ENCODE measurements around the gene SOX8.

SOX8 gene

DNA sequence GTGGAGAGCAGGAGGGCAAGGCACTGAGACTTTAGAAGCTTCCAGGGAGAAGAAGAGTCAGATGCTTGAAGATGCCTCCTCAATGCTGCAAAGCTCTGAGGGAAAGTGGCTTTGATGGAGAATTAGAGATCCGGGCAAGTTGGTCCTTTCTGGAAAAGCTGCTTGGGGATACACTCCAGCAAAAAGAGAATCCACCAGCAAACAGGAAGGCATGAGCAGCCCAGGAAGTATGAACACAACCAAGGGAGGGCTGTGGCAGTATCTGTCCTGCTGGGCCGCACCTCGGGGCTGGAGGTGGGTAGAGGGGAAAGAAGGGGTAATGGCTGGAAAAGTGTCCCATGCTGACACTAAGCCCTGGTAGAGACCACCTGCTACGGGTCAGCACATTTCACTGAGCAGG lies 16.1 kb upstream of the SOX8 start:
- TF ChIP-seq, protein P1, sequence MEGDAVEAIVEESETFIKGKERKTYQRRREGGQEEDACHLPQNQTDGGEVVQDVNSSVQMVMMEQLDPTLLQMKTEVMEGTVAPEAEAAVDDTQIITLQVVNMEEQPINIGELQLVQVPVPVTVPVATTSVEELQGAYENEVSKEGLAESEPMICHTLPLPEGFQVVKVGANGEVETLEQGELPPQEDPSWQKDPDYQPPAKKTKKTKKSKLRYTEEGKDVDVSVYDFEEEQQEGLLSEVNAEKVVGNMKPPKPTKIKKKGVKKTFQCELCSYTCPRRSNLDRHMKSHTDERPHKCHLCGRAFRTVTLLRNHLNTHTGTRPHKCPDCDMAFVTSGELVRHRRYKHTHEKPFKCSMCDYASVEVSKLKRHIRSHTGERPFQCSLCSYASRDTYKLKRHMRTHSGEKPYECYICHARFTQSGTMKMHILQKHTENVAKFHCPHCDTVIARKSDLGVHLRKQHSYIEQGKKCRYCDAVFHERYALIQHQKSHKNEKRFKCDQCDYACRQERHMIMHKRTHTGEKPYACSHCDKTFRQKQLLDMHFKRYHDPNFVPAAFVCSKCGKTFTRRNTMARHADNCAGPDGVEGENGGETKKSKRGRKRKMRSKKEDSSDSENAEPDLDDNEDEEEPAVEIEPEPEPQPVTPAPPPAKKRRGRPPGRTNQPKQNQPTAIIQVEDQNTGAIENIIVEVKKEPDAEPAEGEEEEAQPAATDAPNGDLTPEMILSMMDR (IDR thresholded peaks at IDR 0.05; ENCODE audit: borderline replicate concordance, control extremely low read depth, extremely low read depth, insufficient read depth, missing control alignments) = no peak
- in situ Hi-C loops (cut with MboI; ENCODE audit: low sequenced_read_pairs, unreplicated experiment) = no loop called here
- no peak for DNase-seq (ENCODE audit: low spot score)

DNA sequence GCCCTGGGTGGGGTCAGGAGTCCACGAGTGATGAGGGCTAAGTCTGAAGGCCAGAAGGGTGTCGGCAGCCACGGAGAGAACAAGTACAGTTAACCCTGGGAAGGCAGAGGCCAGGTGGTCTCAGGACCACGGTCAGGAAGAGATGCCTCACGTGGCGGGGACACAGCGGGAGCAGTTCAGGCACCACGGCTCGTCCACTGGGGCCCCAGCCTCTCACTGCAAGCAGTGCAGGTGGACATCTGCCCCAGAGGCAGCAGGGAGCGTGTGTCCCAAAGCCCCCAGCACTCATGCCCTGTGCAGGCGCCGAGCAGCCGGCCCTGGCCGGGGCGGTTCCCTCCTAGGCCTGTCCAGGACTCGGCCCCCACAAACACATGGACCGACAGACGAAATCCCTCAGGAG lies 15.5 kb upstream of the SOX8 start:
- no peak for DNase-seq (ENCODE audit: low spot score)
- in situ Hi-C loops (cut with MboI; ENCODE audit: low sequenced_read_pairs, unreplicated experiment) = no loop called here
- TF ChIP-seq, protein P1 (IDR thresholded peaks at IDR 0.05; ENCODE audit: borderline replicate concordance, control extremely low read depth, extremely low read depth, insufficient read depth, missing control alignments) = no peak

DNA sequence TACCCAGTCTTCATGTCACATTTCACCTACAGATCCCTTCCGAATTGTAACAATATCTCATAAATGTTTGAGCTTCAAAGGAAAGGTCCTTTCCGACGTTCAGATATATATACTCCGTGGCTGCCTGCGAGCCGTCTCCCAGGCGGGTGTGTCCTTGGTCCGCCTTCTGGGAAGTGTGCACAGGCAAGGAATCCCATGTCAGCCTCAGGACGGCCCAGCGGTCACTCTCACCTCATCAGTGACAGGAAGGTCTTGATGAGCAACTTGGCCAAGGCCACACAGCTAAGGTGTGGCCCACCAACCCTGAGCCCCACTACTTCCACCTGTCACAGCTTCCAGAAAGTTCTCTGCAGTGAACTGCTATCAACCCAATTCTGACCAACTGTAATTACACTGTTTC lies 15.1 kb upstream of the SOX8 start:
- TF ChIP-seq, protein P1 (IDR thresholded peaks at IDR 0.05; ENCODE audit: borderline replicate concordance, control extremely low read depth, extremely low read depth, insufficient read depth, missing control alignments) = no peak
- in situ Hi-C loops (cut with MboI; ENCODE audit: low sequenced_read_pairs, unreplicated experiment) = no loop called here
- no peak for DNase-seq (ENCODE audit: low spot score)

DNA sequence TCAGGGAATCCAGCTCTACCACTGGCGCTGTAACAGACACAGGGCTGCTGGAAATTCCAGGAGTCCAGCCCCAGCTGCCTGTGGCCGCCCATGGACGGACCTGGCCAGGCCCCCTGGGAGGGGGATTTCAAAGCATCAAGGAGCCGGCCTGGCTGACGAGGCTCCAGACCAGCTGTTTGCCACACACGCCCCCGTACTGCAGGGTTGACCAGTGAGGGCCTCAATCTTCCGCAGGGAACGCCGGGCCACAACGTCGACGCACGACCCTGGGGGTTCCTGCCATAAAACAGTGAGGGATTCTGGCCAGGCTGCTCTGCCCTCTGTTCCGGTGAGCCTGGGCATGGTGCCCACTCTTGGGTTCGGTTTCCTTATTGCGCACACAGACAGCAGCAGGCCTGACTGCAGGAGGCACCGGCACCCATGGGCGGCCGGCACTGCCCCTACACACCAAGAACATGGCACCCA lies 14.5 kb upstream of the SOX8 start:
- no peak for DNase-seq (ENCODE audit: low spot score)
- TF ChIP-seq, protein P1 (IDR thresholded peaks at IDR 0.05; ENCODE audit: borderline replicate concordance, control extremely low read depth, extremely low read depth, insufficient read depth, missing control alignments) = no peak
- in situ Hi-C loops (cut with MboI; ENCODE audit: low sequenced_read_pairs, unreplicated experiment) = no loop called here

DNA sequence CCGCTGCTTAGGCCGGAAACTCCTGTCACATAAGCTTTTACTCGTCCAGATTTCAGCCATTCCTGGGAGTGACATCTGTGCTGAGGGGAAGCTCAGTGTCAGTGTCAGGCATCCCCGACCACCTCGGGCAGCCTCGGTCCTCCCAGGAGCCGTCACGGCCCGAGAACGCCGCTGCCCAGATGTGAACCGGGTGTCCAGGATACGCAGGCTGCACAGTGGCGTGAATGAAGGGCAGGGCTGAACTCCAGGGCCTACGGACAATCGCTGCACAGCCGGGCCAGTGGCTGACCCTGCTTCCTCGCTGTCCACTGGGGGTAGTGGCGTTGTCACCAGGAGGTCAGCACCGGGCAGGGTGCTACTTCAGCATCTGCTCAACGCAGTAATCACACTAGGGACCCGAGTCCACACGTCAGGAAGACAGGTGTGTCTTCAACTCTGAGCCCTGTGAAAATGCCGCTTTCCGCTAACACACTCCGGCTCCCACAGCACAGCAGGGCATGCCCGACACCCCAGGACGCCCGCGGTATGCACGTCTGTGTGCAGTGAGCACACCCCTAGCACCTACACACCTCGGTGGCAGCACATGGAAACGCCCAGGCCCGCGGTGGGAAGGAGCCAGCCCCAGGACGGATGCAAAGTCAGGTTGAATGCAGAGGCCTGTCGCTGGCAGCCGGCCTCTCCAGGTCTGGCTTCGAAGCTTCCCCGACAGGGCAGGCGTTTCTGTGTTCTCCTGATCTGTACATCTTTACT lies 13.8 kb upstream of the SOX8 start:
- in situ Hi-C loops (cut with MboI; ENCODE audit: low sequenced_read_pairs, unreplicated experiment) = no loop called here
- no peak for DNase-seq (ENCODE audit: low spot score)
- TF ChIP-seq, protein P1 (IDR thresholded peaks at IDR 0.05; ENCODE audit: borderline replicate concordance, control extremely low read depth, extremely low read depth, insufficient read depth, missing control alignments) = no peak

DNA sequence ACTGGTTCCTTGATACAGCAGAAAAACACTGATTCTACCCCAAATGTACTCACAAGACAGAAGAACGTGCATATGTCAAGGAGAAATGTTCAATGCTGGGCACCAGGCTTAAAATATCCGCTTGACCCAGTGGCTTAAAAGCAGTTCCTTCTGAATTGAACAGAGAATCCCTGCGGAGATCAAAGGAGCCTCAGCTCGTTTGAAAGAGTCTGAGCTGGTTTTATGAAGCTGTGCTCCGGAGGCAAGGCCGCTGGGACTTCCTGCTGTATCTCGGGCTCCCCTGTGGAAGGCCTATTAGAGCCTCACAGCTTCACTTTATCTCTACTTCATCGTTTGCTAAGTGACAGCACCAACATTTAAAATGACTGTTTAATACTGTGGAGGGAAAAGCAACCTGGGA lies 12.9 kb upstream of the SOX8 start:
- in situ Hi-C loops (cut with MboI; ENCODE audit: low sequenced_read_pairs, unreplicated experiment) = no loop called here
- TF ChIP-seq, protein P1 (IDR thresholded peaks at IDR 0.05; ENCODE audit: borderline replicate concordance, control extremely low read depth, extremely low read depth, insufficient read depth, missing control alignments) = no peak
- DNase-seq (ENCODE audit: low spot score) = no peak

All from GM13976 (cell line).